Activated T-cell treated with anti-CD3 and anti-CD28 coated beads for 4 hours (primary cell): Measurements from ENCODE around the gene ZFP1.
A peak's percentile ranks its signal among the peaks of the same experiment; 100 is the strongest.

ENCODE experiments used
- DNase-seq: peaks from one replicate; pipeline ENCODE4 v3.0.0-alpha.2; 2020

ZFP1 gene

GRCh38 chr16:75148311-75149195 lies at the start of gene ZFP1:
TSS of gene ZFP1 (plus strand) at chr16:75148524. CDS start at chr16:75152952, 4,428 bp downstream.
- DNase-seq, result peak; percentile 93

- DNase-seq, result no peak
These were observed 49.2 kb upstream of the ZFP1 start for GRCh38 chr16:75099075-75099667.

- no peak for DNase-seq
These were observed 48.4 kb upstream of the ZFP1 start for GRCh38 chr16:75099738-75100602.

GRCh38 chr16:75100603-75100990 lies 47.7 kb upstream of the ZFP1 start:
- no peak for DNase-seq

GRCh38 chr16:75101635-75102034 lies 46.7 kb upstream of the ZFP1 start:
- DNase-seq, result no peak

- DNase-seq, result no peak
These were observed 45.7 kb upstream of the ZFP1 start for GRCh38 chr16:75102595-75102994.

- no peak for DNase-seq
These were observed 44.3 kb upstream of the ZFP1 start for GRCh38 chr16:75103994-75104393.

- DNase-seq, result no peak
These were observed 43.5 kb upstream of the ZFP1 start for GRCh38 chr16:75104836-75105235.

- DNase-seq, result no peak
These were observed 42.8 kb upstream of the ZFP1 start for GRCh38 chr16:75105306-75106061.

GRCh38 chr16:75106351-75107274 lies 41.7 kb upstream of the ZFP1 start:
- no peak for DNase-seq

GRCh38 chr16:75107505-75107904 lies 40.8 kb upstream of the ZFP1 start:
- no peak for DNase-seq

- DNase-seq, result peak; percentile 56
These were observed 39.3 kb upstream of the ZFP1 start for GRCh38 chr16:75108792-75109731.

- no peak for DNase-seq
These were observed 38.5 kb upstream of the ZFP1 start for GRCh38 chr16:75109732-75110243.

- peak; percentile 71 for DNase-seq
These were observed 37.4 kb upstream of the ZFP1 start for GRCh38 chr16:75110637-75111513.

GRCh38 chr16:75111514-75111940 lies 36.8 kb upstream of the ZFP1 start:
- DNase-seq, result no peak

GRCh38 chr16:75111961-75112733 lies 36.2 kb upstream of the ZFP1 start:
- DNase-seq, result no peak

GRCh38 chr16:75112734-75113491 lies 35.4 kb upstream of the ZFP1 start:
- DNase-seq, result no peak
